Natural killer cell treated with Interleukin-12 subunit alpha and Interleukin-12 subunit beta and Interleukin-15 and Interleukin-18, amount 100 ng/mL, for 72 hours (primary cell): ENCODE measurements around the gene OLR1. TPM values are rescaled to one million over a fixed set of nuclear protein-coding genes. Genes with fewer than 3 reads are reported as not detected.

ENCODE experiments used
- ATAC-seq, 2 donors: fragments of 150-1000 bp; cut with Tn5 transposase in 1 of 2; sonication (Bioruptor Pico), chemical (Tn5 transposase) in 1 of 2; 2 replicates each; pipeline ENCODE4 v1.10.0; 2021
- DNase-seq: peaks from one replicate; pipeline ENCODE4 v3.0.0; 2022; ENCODE audit warnings: low spot score
- H3K27ac Mint-ChIP-seq, 2 donors: 1 replicate in 1 of 2; 2 replicates in 1 of 2; pipeline ENCODE4 v1.8.0; 2022; ENCODE audit warnings: mixed read lengths in 2 of 2, mild to moderate bottlenecking in 1 of 2, moderate library complexity in 1 of 2
- H3K27me3 Mint-ChIP-seq, 2 donors: 1 replicate in 1 of 2; 2 replicates in 1 of 2; pipeline ENCODE4 v1.8.0; 2022; ENCODE audit warnings: mixed read lengths in 2 of 2
- H3K36me3 Mint-ChIP-seq: one replicate; pipeline ENCODE4 v1.8.0; 2022; ENCODE audit warnings: mixed read lengths
- H3K4me1 Mint-ChIP-seq, 2 donors: 1 replicate in 1 of 2; 2 replicates in 1 of 2; pipeline ENCODE4 v1.8.0; 2022; ENCODE audit warnings: low read depth in 2 of 2, mixed read lengths in 2 of 2, mild to moderate bottlenecking in 1 of 2
- H3K4me3 Mint-ChIP-seq: one replicate; pipeline ENCODE4 v1.8.0; 2022; ENCODE audit warnings: mixed read lengths
- H3K9me3 Mint-ChIP-seq: 2 replicates; pipeline ENCODE4 v1.8.0; 2022; ENCODE audit warnings: mixed read lengths
- total RNA-seq, 2 donors: library from RNA; stranded (reverse); gene quantifications; one replicate each; pipeline ENCODE4 v1.2.3, GENCODE V29; 2022

The OLR1 gene
- total RNA-seq, 2 donors from 2014 or later = not detected

GRCh38 chr12:10155966-10156365 is 16.0 kb downstream of the OLR1 start:
- Mint-ChIP-seq H3K9me3 (no peaks in the 10 kb centered on the region), H3K36me3 (no peaks in the 10 kb centered on the region), H3K4me3 (no peak overlapping the region)

GRCh38 chr12:10154145-10154496 is 17.8 kb downstream of the OLR1 start:
- H3K36me3 Mint-ChIP-seq = no peaks in the 10 kb centered on the region
- H3K9me3 Mint-ChIP-seq = no peaks in the 10 kb centered on the region
- no peak for DNase-seq
- H3K27ac Mint-ChIP-seq = peak overlapping the region; percentile 53 to 68
- H3K4me1 Mint-ChIP-seq = peaks cover 10 to 12% of the 10 kb centered on the region in 2 donors
- no peak for ATAC-seq
- H3K4me3 Mint-ChIP-seq = peak overlapping the region; percentile 83
- no peaks in the 10 kb centered on the region for H3K27me3 Mint-ChIP-seq

More at GRCh38 chr12:10155966-10156365, 16.0 kb downstream of the OLR1 start:
- Mint-ChIP-seq H3K27me3 (no peaks in the 10 kb centered on the region), H3K4me1 (peaks cover 10 to 12% of the 10 kb centered on the region in 2 donors), H3K27ac (no peak overlapping the region)
- DNase-seq = no peak
- ATAC-seq = no peak

DNA sequence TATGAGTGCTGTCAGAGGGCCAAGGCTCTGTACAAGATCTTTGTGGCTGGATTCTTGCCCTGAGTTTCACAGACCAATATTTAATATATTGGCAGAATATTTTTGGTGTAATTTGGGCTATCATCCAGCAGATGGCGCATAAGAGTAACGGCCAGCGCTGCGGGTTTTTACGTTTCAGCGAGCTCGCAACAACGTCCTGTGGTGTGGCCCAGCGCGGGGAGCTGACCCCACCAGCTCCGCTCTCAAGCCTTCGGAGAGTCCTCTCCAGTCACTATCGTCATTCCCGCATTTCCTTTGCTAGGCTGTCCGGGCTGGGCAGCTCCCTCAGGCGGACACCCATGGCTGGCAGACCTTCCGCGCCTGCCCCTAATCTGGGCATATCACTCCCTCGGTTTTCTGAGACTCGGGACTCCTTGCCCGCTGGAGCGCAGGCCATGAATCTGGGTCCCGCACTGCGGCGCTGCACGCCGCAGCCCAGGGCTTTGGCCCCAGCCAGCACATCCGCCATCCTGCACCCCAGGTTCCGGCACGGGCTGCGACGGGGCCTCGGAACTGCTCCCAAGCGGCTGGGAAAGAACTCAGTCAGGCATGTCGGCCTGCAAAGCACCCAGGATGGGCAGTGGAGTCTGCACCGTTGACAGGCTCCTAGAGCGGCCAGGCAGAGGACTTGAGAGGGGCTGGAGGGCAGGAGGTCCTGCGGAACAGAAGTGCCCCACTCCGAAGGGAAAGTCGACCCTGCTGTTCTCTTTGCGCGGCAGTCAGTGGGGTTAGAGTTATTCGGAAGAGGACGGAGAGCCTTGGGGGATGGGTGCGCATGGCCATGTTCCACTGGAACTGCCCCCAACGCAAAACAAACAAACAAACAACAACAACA is 18.4 kb downstream of the OLR1 start:
- peak overlapping the region; percentile 83 for H3K4me3 Mint-ChIP-seq
- ATAC-seq (peak; percentile 88 to 89), DNase-seq (peak; percentile 77)
- no peaks in the 10 kb centered on the region for H3K36me3 Mint-ChIP-seq
- no peaks in the 10 kb centered on the region for H3K27me3 Mint-ChIP-seq
- H3K9me3 Mint-ChIP-seq = no peaks in the 10 kb centered on the region
- H3K27ac Mint-ChIP-seq = peak overlapping the region; percentile 53 to 68
- peaks cover 10 to 12% of the 10 kb centered on the region in 2 donors for H3K4me1 Mint-ChIP-seq

DNA sequence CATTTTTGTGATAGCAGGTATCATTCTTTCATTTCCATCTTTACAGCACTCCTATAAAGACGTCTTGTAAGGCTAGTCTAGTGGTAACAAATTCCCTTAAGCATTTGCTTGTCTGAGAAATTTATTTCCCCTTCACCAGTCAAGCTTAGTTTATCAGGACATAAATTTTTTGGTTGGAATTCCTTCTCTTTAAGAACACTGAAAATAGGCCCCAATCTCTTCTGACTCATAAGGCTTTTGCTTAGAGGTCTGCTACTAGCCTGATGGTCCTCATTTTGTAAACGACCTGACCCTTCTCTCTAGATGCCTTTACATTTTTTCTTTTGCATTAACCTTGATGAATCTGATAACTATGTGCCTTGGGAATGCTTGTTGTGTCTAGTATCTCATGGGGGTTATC is 20.3 kb downstream of the OLR1 start:
- Mint-ChIP-seq H3K27me3 (no peaks in the 10 kb centered on the region), H3K4me3 (no peak overlapping the region), H3K9me3 (no peaks in the 10 kb centered on the region), H3K36me3 (no peaks in the 10 kb centered on the region), H3K27ac (no peak overlapping the region), H3K4me1 (peaks cover 10 to 12% of the 10 kb centered on the region in 2 donors)
- DNase-seq (no peak), ATAC-seq (no peak)

- ATAC-seq = no peak
- no peak overlapping the region for H3K4me3 Mint-ChIP-seq
- H3K9me3 Mint-ChIP-seq = no peaks in the 10 kb centered on the region
- H3K27ac Mint-ChIP-seq = no peak overlapping the region
- H3K4me1 Mint-ChIP-seq = peaks cover under 1% of the 10 kb centered on the region in 2 donors
- no peaks in the 10 kb centered on the region for H3K36me3 Mint-ChIP-seq
- no peak for DNase-seq
- H3K27me3 Mint-ChIP-seq = peaks cover 0 to 18% of the 10 kb centered on the region in 2 donors
Observed at GRCh38 chr12:10147714-10148403, 24.1 kb downstream of the OLR1 start.

DNA sequence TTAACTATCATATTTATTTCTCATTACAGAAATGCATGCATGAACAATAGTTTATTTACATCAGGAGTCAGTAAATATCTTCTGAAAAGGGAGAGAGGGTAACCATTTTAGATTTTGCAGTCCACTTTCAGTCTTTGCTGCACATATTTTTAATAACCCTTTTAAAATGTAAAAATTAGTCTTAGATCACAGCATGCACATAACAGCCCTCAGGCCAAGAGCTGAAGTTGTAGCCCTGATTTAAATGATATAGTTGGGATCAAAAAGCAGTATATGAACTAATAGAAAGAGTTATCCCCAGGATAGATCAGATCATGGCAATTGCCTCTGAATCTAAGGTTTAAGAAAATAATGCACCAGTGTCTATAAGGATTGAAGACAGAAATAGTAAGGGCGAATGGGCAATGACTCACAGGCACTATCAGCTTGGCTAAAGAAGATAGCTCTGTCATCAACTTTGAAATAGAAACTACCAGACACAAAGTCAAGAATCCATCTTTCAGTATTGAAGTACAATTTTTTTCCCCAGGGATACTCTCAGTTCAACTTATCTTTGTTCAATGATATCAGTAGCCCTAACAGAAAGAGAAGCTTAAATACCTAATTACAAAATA is 28.8 kb downstream of the OLR1 start:
- no peaks in the 10 kb centered on the region for H3K36me3 Mint-ChIP-seq
- DNase-seq (no peak), ATAC-seq (no peak)
- H3K4me3 Mint-ChIP-seq = no peak overlapping the region
- H3K9me3 Mint-ChIP-seq = no peaks in the 10 kb centered on the region
- peaks cover 3 to 5% of the 10 kb centered on the region in 2 donors for H3K4me1 Mint-ChIP-seq
- peaks cover 2 to 18% of the 10 kb centered on the region in 2 donors for H3K27me3 Mint-ChIP-seq
- H3K27ac Mint-ChIP-seq = no peak overlapping the region

DNA sequence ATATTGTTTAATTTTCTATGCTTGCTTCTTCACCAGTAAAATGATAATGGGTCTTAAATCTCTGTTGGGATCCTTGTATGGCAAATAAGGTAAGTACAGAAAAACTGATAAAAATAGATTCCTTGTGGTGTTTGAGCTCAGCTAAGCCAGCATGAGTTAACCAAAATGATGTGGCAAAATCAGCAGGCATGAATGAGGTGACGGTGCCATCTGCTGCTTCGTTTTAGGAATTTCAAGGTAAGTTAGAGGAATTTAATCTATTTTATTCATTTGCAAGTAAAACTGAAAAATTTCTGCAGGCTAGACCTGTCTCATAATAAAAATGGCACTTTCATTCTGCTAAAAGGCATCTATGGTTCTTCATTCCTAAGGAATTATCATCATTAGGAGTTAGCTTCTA is 31.9 kb downstream of the OLR1 start:
- no peaks in the 10 kb centered on the region for H3K9me3 Mint-ChIP-seq
- ATAC-seq = no peak
- no peak for DNase-seq
- no peak overlapping the region for H3K27ac Mint-ChIP-seq
- no peaks in the 10 kb centered on the region for H3K36me3 Mint-ChIP-seq
- H3K4me1 Mint-ChIP-seq = peaks cover 3 to 5% of the 10 kb centered on the region in 2 donors
- H3K4me3 Mint-ChIP-seq = no peak overlapping the region
- H3K27me3 Mint-ChIP-seq = peaks cover 9 to 26% of the 10 kb centered on the region in 2 donors

GRCh38 chr12:10136637-10137205 is 35.2 kb downstream of the OLR1 start:
- no peaks in the 10 kb centered on the region for H3K36me3 Mint-ChIP-seq
- H3K9me3 Mint-ChIP-seq = no peaks in the 10 kb centered on the region
- DNase-seq = no peak
- no peak overlapping the region for H3K4me3 Mint-ChIP-seq
- peaks cover 3 to 5% of the 10 kb centered on the region in 2 donors for H3K4me1 Mint-ChIP-seq
- no peak for ATAC-seq
- peaks cover 8 to 9% of the 10 kb centered on the region in 2 donors for H3K27me3 Mint-ChIP-seq
- peak overlapping the region in 1 of 2 donors; percentile 2 for H3K27ac Mint-ChIP-seq

DNA sequence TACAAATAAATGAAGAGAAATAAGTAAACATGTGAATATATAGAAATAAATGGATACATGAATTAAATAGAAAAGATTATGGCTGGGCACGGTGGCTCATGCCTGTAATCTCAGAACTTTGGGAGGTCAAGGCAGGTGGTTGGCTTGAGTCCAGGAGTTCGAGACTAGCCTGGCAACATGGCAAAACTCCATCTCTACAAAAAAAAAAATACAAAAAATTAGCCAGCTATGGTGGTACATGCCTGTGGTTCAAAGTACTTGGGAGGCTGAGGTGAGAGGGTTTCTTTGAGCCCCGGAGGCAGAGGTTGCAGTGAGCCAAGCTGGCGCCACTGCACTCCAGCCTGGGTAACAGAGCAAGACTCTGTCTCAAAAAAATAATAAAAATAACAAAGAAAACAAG is 36.8 kb downstream of the OLR1 start:
- no peak for DNase-seq
- Mint-ChIP-seq H3K36me3 (no peaks in the 10 kb centered on the region), H3K4me3 (no peak overlapping the region), H3K27ac (no peak overlapping the region), H3K27me3 (peaks cover 8 to 9% of the 10 kb centered on the region in 2 donors), H3K9me3 (no peaks in the 10 kb centered on the region), H3K4me1 (peaks cover 3 to 4% of the 10 kb centered on the region in 2 donors)
- no peak for ATAC-seq

DNA sequence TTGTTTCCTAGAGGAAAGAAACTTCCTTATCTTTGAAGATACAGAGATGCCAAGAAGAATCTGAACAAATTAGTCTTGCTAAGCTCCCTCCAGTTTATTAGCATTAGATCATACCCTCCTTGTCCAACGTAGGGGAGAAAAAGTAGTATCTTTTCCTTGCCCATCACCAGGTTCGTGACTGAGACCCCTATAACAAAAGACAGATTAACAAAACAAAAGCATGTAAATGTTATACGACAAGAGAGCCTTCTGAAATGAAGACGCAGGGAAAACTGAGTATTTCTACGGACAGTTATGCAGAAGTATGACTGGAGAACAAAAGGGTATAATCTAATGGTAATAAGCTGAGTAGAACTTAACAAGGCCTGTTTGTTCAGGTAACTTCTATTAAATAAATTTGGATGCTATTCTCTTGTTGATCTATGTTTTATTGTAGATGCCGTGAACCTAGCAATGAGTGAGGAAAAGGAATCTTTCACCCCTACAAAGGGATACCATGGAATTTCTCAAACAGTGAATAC is 39.0 kb downstream of the OLR1 start:
- Mint-ChIP-seq H3K27ac (no peak overlapping the region), H3K4me3 (no peak overlapping the region), H3K27me3 (peaks cover 8 to 10% of the 10 kb centered on the region in 2 donors), H3K36me3 (no peaks in the 10 kb centered on the region), H3K9me3 (no peaks in the 10 kb centered on the region), H3K4me1 (no peaks in the 10 kb centered on the region)
- no peak for ATAC-seq
- no peak for DNase-seq

GRCh38 chr12:10131111-10131690 is 40.7 kb downstream of the OLR1 start:
- ATAC-seq (no peak), DNase-seq (no peak)
- H3K4me3 Mint-ChIP-seq = no peak overlapping the region
- no peaks in the 10 kb centered on the region for H3K36me3 Mint-ChIP-seq
- no peaks in the 10 kb centered on the region for H3K9me3 Mint-ChIP-seq
- no peak overlapping the region for H3K27ac Mint-ChIP-seq
- peaks cover 11 to 13% of the 10 kb centered on the region in 2 donors for H3K27me3 Mint-ChIP-seq
- peaks cover 0 to 5% of the 10 kb centered on the region in 2 donors for H3K4me1 Mint-ChIP-seq

DNA sequence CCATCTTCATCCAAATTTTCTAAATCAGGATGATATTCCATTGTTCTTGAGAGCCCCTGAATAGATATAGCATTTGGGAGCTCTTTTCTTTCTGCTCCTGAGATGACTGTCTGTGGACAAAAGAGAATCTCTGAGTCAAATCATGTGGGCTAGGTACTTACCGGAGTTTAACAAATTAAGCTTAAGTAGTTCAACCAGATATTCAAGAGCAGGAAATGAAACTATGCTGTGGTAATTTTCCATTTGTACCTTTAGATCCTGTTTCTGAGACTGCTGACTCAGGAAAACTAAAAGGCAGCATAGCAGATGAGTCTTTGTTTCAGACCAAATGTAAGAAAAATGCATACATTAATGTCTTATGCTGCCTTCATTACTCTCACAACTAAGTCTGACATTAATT is 41.9 kb downstream of the OLR1 start, which contains the start of gene CLEC7A:
CLEC7A (minus strand) TSS at position 158 of the 400 bp plus-strand sequence; CDS start at position 41, 117 bp downstream.
- DNase-seq = no peak
- Mint-ChIP-seq H3K36me3 (no peaks in the 10 kb centered on the region), H3K4me1 (peaks cover 0 to 7% of the 10 kb centered on the region in 2 donors), H3K9me3 (no peaks in the 10 kb centered on the region), H3K27me3 (peaks cover 8 to 11% of the 10 kb centered on the region in 2 donors), H3K4me3 (no peak within 1 kb of the TSS), H3K27ac (no peak within 1 kb of the TSS)
- ATAC-seq = no peak

DNA sequence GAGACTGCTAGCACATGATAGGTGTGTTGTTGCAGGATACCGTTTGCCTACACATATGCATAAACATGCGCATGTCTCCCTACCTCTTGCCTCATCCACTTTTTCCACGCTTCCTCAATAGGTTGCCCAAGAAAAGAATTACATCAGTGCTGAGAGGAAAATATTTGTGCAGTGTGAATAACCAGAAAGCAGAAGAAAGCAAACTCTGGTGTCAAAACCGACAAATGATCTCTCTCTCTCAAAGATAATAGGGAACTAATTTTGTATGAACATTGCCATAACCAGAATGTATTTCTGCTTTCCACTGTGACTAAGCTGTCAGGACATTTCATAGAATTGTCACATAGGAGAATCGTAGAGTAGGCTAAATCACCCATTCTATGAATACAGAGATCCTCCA is 43.2 kb downstream of the OLR1 start:
- H3K9me3 Mint-ChIP-seq = no peaks in the 10 kb centered on the region
- no peak overlapping the region for H3K4me3 Mint-ChIP-seq
- peaks cover 8 to 11% of the 10 kb centered on the region in 2 donors for H3K27me3 Mint-ChIP-seq
- DNase-seq = no peak
- ATAC-seq = no peak
- no peaks in the 10 kb centered on the region for H3K36me3 Mint-ChIP-seq
- H3K4me1 Mint-ChIP-seq = peaks cover 0 to 7% of the 10 kb centered on the region in 2 donors
- H3K27ac Mint-ChIP-seq = no peak overlapping the region
